HG03457 (cell line): Measurements from ENCODE around the gene CALML6.

ENCODE experiments used
- ATAC-seq: cut with Tn5 transposase; IDR thresholded peaks from one replicate; pipeline ENCODE4 v1.9.1; 2021; ENCODE audit warnings: moderate number of reproducible peaks; ENCODE audit not compliant: unreplicated experiment

CALML6 gene

GRCh38 chr1:1892079-1892762, 22.8 kb upstream of the CALML6 start:
- no peak for ATAC-seq

GRCh38 chr1:1892763-1893120, 22.3 kb upstream of the CALML6 start:
- no peak for ATAC-seq

- ATAC-seq, result no peak
Observed at GRCh38 chr1:1893291-1893985, 21.6 kb upstream of the CALML6 start.

GRCh38 chr1:1893997-1894353, 21.1 kb upstream of the CALML6 start:
- no peak for ATAC-seq

- no peak for ATAC-seq
Observed at GRCh38 chr1:1894354-1895059, 20.6 kb upstream of the CALML6 start.

GRCh38 chr1:1895060-1895418, 20.0 kb upstream of the CALML6 start:
- ATAC-seq, result no peak

- ATAC-seq, result no peak
Observed at GRCh38 chr1:1895456-1896336, 19.4 kb upstream of the CALML6 start.

- no peak for ATAC-seq
Observed at GRCh38 chr1:1898246-1898933, 16.7 kb upstream of the CALML6 start.

- no peak for ATAC-seq
Observed at GRCh38 chr1:1899266-1899966, 15.6 kb upstream of the CALML6 start.

- no peak for ATAC-seq
Observed at GRCh38 chr1:1899967-1900327, 15.1 kb upstream of the CALML6 start.

- ATAC-seq, result no peak
Observed at GRCh38 chr1:1900883-1901640, 14.0 kb upstream of the CALML6 start.

GRCh38 chr1:1901641-1902294, 13.3 kb upstream of the CALML6 start:
- no peak for ATAC-seq

- ATAC-seq, result no peak
Observed at GRCh38 chr1:1903224-1903623, 11.8 kb upstream of the CALML6 start.

- no peak for ATAC-seq
Observed at GRCh38 chr1:1906185-1907097, 8.6 kb upstream of the CALML6 start.

- no peak for ATAC-seq
Observed at GRCh38 chr1:1907098-1907736, 7.8 kb upstream of the CALML6 start.

GRCh38 chr1:1908506-1908791, 6.6 kb upstream of the CALML6 start:
- ATAC-seq, result no peak

GRCh38 chr1:1910033-1910465, 5.0 kb upstream of the CALML6 start:
- ATAC-seq, result no peak
